ENCODE data around the gene DGLUCY.
A peak's percentile ranks its signal among the peaks of the same experiment; 100 is the strongest.
"Not testable (repeated sequence)": the region's sequence is repeated elsewhere in the genome, so short reads cannot be mapped to it uniquely, and the experiment has no call there.

The DGLUCY gene

DNA sequence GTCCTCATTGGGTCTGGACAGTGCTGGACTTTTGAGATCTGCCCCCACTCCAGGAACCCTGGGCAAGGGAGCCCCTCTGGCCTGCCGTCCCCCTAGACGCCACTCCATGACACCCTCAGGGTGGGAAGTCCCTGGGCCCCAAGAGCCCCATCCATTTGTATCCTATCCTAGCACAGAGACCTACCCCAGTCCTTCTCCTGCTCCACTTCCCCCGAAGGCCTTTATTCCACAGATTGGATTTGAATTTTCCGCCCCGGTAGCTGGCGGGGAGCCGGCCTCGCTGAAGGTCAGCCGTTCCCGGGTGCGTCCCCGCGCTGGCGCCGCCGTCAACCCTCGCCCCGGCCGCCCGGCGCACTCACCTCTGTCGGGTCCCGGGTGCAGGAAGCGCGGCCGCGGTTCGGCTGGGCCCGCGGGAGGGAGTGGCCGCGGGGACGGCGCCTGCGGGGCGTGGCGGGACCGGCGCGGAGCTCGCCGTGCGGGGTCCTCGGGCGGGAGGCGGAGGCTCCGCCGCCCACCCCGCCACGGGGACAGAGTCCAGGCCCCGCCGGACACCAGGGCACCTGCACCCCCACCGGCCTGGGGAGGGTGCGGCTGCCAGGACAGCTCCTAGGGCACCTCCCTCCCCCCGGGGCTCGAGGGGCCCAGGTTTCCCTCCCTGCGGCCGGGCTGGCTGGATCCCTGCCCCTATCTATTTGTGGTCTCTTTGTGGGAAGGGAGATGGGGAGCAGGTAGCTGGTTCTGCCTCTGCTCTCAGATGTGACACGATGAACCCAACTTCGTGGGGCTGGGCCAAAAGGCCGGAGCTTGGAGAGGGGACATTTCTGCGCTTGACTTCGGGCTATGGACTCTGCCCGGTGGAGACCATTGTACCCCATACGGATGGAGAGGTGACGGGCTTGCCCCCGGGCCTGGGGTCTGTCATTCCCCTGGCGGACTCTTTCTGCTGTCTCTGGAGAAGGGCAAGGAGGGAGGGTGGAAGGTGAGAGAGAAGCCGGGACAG is 150.6 kb downstream of the DGLUCY start:
- DNase-seq (ENCODE audit: low read depth, low spot score) = no peak
- H3K4me3 ChIP-seq (ENCODE audit: low read length) = no peak overlapping the region

- H3K4me3 ChIP-seq (ENCODE audit: low read length) = no peak overlapping the region
Observed at GRCh38 chr14:91265404-91265803, 151.5 kb downstream of the DGLUCY start.

GRCh38 chr14:91266276-91266675 is 152.4 kb downstream of the DGLUCY start:
- DNase-seq (ENCODE audit: low read depth, low spot score); H3K4me3 ChIP-seq (ENCODE audit: low read length): not testable (repeated sequence)

More at GRCh38 chr14:91265404-91265803, 151.5 kb downstream of the DGLUCY start:
- DNase-seq (ENCODE audit: low read depth, low spot score) = no peak

DNA sequence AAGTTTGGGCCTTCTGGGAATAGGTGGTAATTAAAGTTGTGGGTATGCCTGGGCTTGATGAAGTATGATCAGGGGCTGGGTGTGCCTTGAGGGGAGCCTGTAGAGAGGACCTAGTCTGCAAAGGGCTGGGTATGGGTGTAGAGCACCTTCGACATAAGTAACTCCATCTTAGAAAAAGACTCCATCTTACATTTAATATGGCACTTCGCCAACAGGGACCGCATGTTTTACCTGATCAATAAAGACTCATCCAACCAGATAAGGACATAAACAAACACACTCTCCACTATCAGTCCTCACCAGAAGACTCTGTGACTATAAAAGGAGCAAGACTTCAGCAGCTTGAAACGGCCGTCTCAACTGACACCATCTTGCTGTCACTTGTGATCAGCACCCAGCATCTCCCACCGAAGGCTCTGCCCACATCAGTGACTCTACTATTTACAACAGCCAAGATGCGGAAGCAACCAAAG is 154.1 kb downstream of the DGLUCY start:
- no peak overlapping the region for H3K4me3 ChIP-seq (ENCODE audit: low read length)
- no peak for DNase-seq (ENCODE audit: low read depth, low spot score)

DNA sequence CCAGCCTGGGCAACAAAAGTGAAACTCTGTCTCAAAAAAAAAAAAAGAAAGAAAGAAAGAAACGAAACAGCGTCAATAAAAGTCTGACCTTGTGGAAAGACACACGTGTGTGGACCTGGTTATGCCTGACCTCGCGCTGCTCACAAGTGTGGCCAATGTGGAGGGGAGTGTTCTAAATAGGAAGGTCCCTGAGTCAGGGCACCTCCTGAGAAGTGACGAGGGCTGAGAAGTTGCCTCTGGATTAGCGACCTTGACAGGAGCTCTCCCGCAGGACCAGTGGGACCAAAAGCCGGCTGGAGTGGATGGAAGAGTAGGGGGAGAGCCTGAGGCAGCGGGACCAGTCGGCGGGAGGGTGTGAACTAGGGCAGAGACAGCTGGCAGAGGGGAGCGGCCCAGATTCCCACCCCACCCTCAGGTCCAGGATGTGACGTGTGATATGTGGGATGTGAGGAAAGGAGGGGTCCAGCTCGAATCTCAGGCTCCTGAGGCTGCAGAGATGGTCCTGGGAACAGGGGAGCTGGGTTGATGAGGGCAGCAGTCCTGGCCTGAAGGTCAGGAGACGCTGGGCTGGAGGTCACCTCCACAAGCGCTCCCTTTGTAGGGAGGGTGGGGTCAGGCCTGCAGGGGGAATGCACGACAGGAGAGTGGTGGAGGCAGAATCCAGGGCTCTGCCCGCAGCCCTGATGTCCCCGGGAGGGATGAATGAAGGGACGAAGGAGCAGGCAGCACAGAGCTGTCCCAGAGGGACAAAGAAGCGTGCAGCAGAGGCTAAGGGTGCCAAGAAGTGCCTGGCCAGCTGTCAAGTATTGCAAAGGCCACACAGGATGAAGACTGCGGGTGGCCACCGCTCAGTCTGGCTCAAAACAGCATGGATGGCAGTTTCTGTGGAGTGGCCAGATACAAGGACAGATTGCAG is 155.5 kb downstream of the DGLUCY start:
- no peak for DNase-seq (ENCODE audit: low read depth, low spot score)
- no peak overlapping the region for H3K4me3 ChIP-seq (ENCODE audit: low read length)

DNA sequence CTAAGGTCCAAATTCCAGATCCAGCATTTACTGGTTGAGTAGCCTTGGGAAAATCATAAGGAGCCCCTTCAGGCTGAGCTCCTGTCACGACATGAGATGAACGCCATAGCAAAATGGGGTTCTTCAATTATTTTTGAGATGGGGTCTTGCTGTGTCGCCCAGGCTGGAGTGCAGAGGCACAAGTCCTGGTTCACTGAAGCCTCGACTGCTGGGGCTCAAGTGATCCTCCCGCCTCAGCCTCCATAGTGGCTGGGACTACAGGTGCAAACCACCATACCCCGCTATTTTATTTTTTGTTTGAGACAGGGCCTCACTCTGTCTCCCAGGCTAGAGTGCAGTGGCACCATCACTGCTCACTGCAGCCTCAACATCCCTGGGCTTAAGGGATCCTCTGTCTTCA is 156.3 kb downstream of the DGLUCY start:
- DNase-seq (ENCODE audit: low read depth, low spot score) = no peak
- no peak overlapping the region for H3K4me3 ChIP-seq (ENCODE audit: low read length)

- peak; percentile 57 for DNase-seq (ENCODE audit: low read depth, low spot score)
- no peak overlapping the region for H3K4me3 ChIP-seq (ENCODE audit: low read length)
Observed at GRCh38 chr14:91270619-91271018, 156.7 kb downstream of the DGLUCY start.

DNA sequence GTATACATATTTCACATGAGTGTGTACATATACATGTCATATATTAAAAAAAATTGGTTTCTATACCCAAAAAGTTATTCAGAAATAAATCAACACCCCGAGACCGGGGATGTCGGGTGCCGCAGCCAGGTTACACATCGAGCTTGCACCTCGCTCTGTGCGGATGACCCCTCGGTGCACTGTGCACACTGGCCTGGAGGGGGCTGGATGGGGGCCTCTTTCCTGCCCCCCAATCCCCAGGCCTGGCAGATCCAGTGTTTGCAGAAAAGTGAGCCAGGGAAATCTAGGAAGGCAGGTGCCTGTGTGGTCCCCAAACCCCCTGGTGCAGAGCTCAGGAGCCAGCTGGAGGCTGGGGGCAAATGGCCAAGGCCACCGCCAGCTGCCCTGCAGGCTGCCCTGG is 157.8 kb downstream of the DGLUCY start:
- DNase-seq (ENCODE audit: low read depth, low spot score) = no peak
- no peak overlapping the region for H3K4me3 ChIP-seq (ENCODE audit: low read length)

- H3K4me3 ChIP-seq (ENCODE audit: low read length) = no peak overlapping the region
- DNase-seq (ENCODE audit: low read depth, low spot score) = no peak
Observed at GRCh38 chr14:91272341-91273272, 158.7 kb downstream of the DGLUCY start.

- no peak for DNase-seq (ENCODE audit: low read depth, low spot score)
- no peak overlapping the region for H3K4me3 ChIP-seq (ENCODE audit: low read length)
Observed at GRCh38 chr14:91273273-91273884, 159.5 kb downstream of the DGLUCY start.

GRCh38 chr14:91273885-91274273 is 160.0 kb downstream of the DGLUCY start:
- DNase-seq (ENCODE audit: low read depth, low spot score) = no peak
- no peak overlapping the region for H3K4me3 ChIP-seq (ENCODE audit: low read length)

GRCh38 chr14:91274796-91275195 is 160.9 kb downstream of the DGLUCY start:
- no peak overlapping the region for H3K4me3 ChIP-seq (ENCODE audit: low read length)
- no peak for DNase-seq (ENCODE audit: low read depth, low spot score)

All from Jurkat, Clone E6-1 (cell line).